Endothelial cell of umbilical vein (primary cell): ENCODE data around the gene SUPT7L. TPM values are rescaled to one million over a fixed set of nuclear protein-coding genes. Genes with fewer than 3 reads are reported as not detected.

ENCODE experiments used
- BruUV-seq: library from RNA; stranded (reverse); fragments of 400-500 nt; replicated peaks from 2 replicates; lab custom pipeline; 2021; lab: Mats Ljungman, UMichigan
- CTCF ChIA-PET: fragments of 300-600, 350-600 bp; sonication (Branson Sonifier 250); formaldehyde crosslinking; loops from one replicate; lab custom pipeline; 2021; ENCODE audit warnings: antibody characterized with exemption, inconsistent platforms; lab: Charles Lee
- POLR2A ChIA-PET: fragments of 300-600, 350-600 bp; sonication (Branson Sonifier 250); formaldehyde crosslinking; loops from one replicate; lab custom pipeline; 2021; ENCODE audit warnings: antibody characterized with exemption, inconsistent platforms; lab: Charles Lee
- DNase-seq: peaks from one replicate; pipeline ENCODE4 v3.0.0-alpha.2; 2011; ENCODE audit warnings: low read depth, low spot score
- FAIRE-seq: peaks from 2 replicates; lab custom pipeline; 2011; peaks lifted over from hg19 to GRCh38; lab: Jason Lieb, UNC
- H2AFZ ChIP-seq: 2 replicates; pipeline ENCODE4 v1.6.0; 2012; ENCODE audit warnings: low read depth, low read length, control low read depth, inconsistent platforms
- H3K27ac ChIP-seq: 2 replicates; pipeline ENCODE4 v1.5.1; 2011; ENCODE audit warnings: low read depth, mild to moderate bottlenecking, control low read depth, low read length, moderate library complexity; ENCODE audit not compliant: insufficient read depth
- H3K27me3 ChIP-seq, 2 experiments: 2 replicates each; pipeline versions ENCODE4 v1.6.0 to v1.6.1; 2011; ENCODE audit warnings: low read length in 2 of 2, mixed read lengths in 1 of 2; ENCODE audit not compliant: control insufficient read depth in 2 of 2, insufficient read depth in 2 of 2
- H3K36me3 ChIP-seq, 2 experiments: 2 replicates in 1 of 2; 3 replicates in 1 of 2; pipeline ENCODE4 v1.5.1; 2011; ENCODE audit warnings: low read length in 2 of 2, mild to moderate bottlenecking in 1 of 2, moderate library complexity in 1 of 2; ENCODE audit not compliant: control insufficient read depth in 2 of 2, insufficient read depth in 2 of 2; ENCODE audit errors: extremely low read depth in 1 of 2
- H3K4me1 ChIP-seq: 3 replicates; pipeline ENCODE4 v1.5.1; 2011; ENCODE audit warnings: mild to moderate bottlenecking, low read length; ENCODE audit not compliant: control insufficient read depth, insufficient read depth; ENCODE audit errors: extremely low read depth
- H3K4me2 ChIP-seq: 2 replicates; pipeline ENCODE4 v1.6.1; 2011; ENCODE audit warnings: low read length, control low read depth, mixed read lengths; ENCODE audit not compliant: insufficient read depth
- H3K4me3 ChIP-seq, 3 experiments: fragments of 200-600 bp in 1 of 3; sonication (generic), shearing (Covaris generic) in 1 of 3; replicated peaks in 1 of 3; 2 replicates each; pipeline ENCODE4 v1.5.1; 2011 to 2016; ENCODE audit warnings: control low read depth in 3 of 3, low read length in 3 of 3, mild to moderate bottlenecking in 2 of 3, inconsistent platforms in 1 of 3, low read depth in 1 of 3, moderate library complexity in 1 of 3; ENCODE audit not compliant: insufficient read depth in 1 of 3
- H3K79me2 ChIP-seq: 2 replicates; pipeline ENCODE4 v1.6.0; 2012; ENCODE audit warnings: low read length, inconsistent platforms; ENCODE audit not compliant: control insufficient read depth, insufficient read depth
- H3K9ac ChIP-seq: replicated peaks from 2 replicates; pipeline ENCODE3; 2011; ENCODE audit warnings: low read length, control low read depth; ENCODE audit not compliant: insufficient read depth; ENCODE audit errors: extremely low read depth
- H3K9me1 ChIP-seq: replicated peaks from 3 replicates; pipeline ENCODE4 v1.6.0; 2011; ENCODE audit warnings: mild to moderate bottlenecking, low read length; ENCODE audit not compliant: control insufficient read depth, insufficient read depth; ENCODE audit errors: extremely low read depth
- H3K9me3 ChIP-seq: replicated peaks from 2 replicates; pipeline ENCODE4 v1.5.1; 2012; ENCODE audit warnings: low read length, inconsistent platforms; ENCODE audit not compliant: control insufficient read depth, insufficient read depth
- H4K20me1 ChIP-seq: replicated peaks from 2 replicates; pipeline ENCODE3; 2011; ENCODE audit warnings: mild to moderate bottlenecking, low read length; ENCODE audit not compliant: control insufficient read depth, insufficient read depth; ENCODE audit errors: extremely low read depth
- EZH2 ChIP-seq: IDR thresholded peaks from 2 replicates; pipeline ENCODE4 v1.6.1; 2012; ENCODE audit warnings: borderline replicate concordance, low read depth, mild to moderate bottlenecking, moderate library complexity, low read length, inconsistent platforms; ENCODE audit not compliant: severe bottlenecking
- FOS ChIP-seq: IDR thresholded peaks from 2 replicates; pipeline ENCODE4 v1.6.1; 2011; ENCODE audit warnings: mild to moderate bottlenecking, low read length, moderate library complexity, borderline replicate concordance; ENCODE audit not compliant: insufficient read depth
- GATA2 ChIP-seq: IDR thresholded peaks from 2 replicates; pipeline ENCODE4 v1.7.0; 2011; ENCODE audit warnings: low read depth, mild to moderate bottlenecking, moderate library complexity, mixed read lengths, low read length; ENCODE audit not compliant: insufficient read length, insufficient read depth
- JUN ChIP-seq: IDR thresholded peaks from 2 replicates; pipeline ENCODE4 v1.6.1; 2011; ENCODE audit warnings: borderline replicate concordance, low read depth; ENCODE audit not compliant: insufficient read length, insufficient read depth
- MYC ChIP-seq: IDR thresholded peaks from one replicate; pipeline ENCODE4 v1.6.1; 2011; ENCODE audit warnings: mild to moderate bottlenecking, low read depth, low read length
- POLR2A ChIP-seq: IDR thresholded peaks from 2 replicates; pipeline ENCODE4 v1.6.1; 2012; ENCODE audit warnings: low read depth, mild to moderate bottlenecking, control low read depth, low read length
- POLR2AphosphoS5 ChIP-seq: IDR thresholded peaks from 2 replicates; pipeline ENCODE4 v1.6.1; 2012; ENCODE audit warnings: low read depth, mild to moderate bottlenecking, control low read depth, low read length, moderate library complexity; ENCODE audit not compliant: insufficient read depth
- dilution Hi-C: fragments of 300-500 bp; cut with MboI; formaldehyde crosslinking; loops from one replicate; pipeline ENCODE4 v1.15.0; 2019; ENCODE audit warnings: low sequenced_read_pairs; ENCODE audit not compliant: extremely low pct_ligation_motif_present
- intact Hi-C: fragments of 100-400 bp; cut with micrococcal nuclease; formaldehyde crosslinking; loops from one replicate; pipeline ENCODE4 v1.10.0; 2022
- polyA plus RNA-seq, 4 experiments: library from polyadenylated mRNA; depleted of rRNA in 3 of 4; stranded (reverse) in 3 of 4; unstranded in 1 of 4; fragments of >200 nt; gene quantifications; 2 replicates each; pipeline versions ENCODE4 v1.2.1 to v1.2.3, GENCODE V29; 2011 to 2012; ENCODE audit warnings: missing spikeins in 1 of 4
- total RNA-seq: library from RNA; stranded (reverse); gene quantifications from 2 replicates; pipeline ENCODE4 v1.2.3, GENCODE V29; 2021
- TF ChIP-seq, protein P1 (sequence below), 2 donors: IDR thresholded peaks; 1 replicate in 1 of 2; 2 replicates in 1 of 2; pipeline ENCODE4 v1.5.1; 2011; ENCODE audit warnings: low read length in 2 of 2, mild to moderate bottlenecking in 2 of 2, moderate library complexity in 2 of 2, control low read depth in 1 of 2, inconsistent platforms in 1 of 2, low read depth in 1 of 2; ENCODE audit not compliant: insufficient read depth in 1 of 2; ENCODE audit errors: extremely low read depth in 1 of 2
- TF ChIP-seq, protein P2 (sequence below): IDR thresholded peaks from 2 replicates; pipeline ENCODE4 v1.6.1; 2011; ENCODE audit not compliant: insufficient read depth, insufficient read length

The SUPT7L gene
- total and polyA plus RNA-seq, 2 donors (not counting 3 experiments of a cell fraction or from before 2014, with no cell fraction given) = 30.3 to 44.5 TPM

DNA sequence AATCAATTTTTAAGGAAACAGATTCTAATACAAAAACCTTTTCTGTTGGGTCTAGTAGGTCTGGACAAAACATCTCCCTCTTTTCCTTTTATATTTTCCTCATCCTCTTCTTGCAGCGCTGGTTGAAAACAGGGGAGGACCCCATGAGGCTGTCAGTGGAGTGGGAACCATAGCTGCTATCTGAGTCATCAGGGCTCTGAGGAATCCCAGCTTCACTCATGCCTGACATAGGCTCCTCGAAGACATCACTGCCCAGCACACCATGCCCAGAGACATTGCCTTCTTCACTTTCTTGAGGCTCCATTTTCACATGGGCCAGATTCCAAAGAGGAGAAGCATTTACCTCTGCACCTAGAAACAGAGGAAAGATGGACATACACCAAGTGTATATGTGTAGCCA is 10.0 kb downstream of the SUPT7L start:
- intact Hi-C loops (no loop called here), dilution Hi-C loops (no loop called here)
- Histone ChIP-seq H3K79me2 (no peaks in the 10 kb centered on the region), H3K27ac (no peak overlapping the region), H3K9me1 (no peaks in the 10 kb centered on the region), H4K20me1 (no peaks in the 10 kb centered on the region), H3K9ac (no peak overlapping the region), H2AFZ (no peak overlapping the region), H3K4me1 (peaks cover 9% of the 10 kb centered on the region), H3K4me3 (no peak overlapping the region), H3K27me3 (no peaks in the 10 kb centered on the region), H3K36me3 (peaks cover 29 to 34% of the 10 kb centered on the region in 2 experiments), H3K4me2 (no peak overlapping the region), H3K9me3 (no peaks in the 10 kb centered on the region)
- FAIRE-seq (no peak), DNase-seq (no peak)
- BruUV-seq = no TSS peak
- no peak for TF ChIP-seq JUN
- TF ChIP-seq EZH2 = no peak
- TF ChIP-seq MYC = no peak
- TF ChIP-seq POLR2AphosphoS5 = no peak
- TF ChIP-seq, protein P1, sequence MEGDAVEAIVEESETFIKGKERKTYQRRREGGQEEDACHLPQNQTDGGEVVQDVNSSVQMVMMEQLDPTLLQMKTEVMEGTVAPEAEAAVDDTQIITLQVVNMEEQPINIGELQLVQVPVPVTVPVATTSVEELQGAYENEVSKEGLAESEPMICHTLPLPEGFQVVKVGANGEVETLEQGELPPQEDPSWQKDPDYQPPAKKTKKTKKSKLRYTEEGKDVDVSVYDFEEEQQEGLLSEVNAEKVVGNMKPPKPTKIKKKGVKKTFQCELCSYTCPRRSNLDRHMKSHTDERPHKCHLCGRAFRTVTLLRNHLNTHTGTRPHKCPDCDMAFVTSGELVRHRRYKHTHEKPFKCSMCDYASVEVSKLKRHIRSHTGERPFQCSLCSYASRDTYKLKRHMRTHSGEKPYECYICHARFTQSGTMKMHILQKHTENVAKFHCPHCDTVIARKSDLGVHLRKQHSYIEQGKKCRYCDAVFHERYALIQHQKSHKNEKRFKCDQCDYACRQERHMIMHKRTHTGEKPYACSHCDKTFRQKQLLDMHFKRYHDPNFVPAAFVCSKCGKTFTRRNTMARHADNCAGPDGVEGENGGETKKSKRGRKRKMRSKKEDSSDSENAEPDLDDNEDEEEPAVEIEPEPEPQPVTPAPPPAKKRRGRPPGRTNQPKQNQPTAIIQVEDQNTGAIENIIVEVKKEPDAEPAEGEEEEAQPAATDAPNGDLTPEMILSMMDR (IDR thresholded peaks at IDR 0.05; ENCODE audit: extremely low read depth in 1 of 2, insufficient read depth in 1 of 2, low read depth in 1 of 2, low read length in 2 of 2) = no peak
- TF ChIP-seq FOS = no peak
- no peak for TF ChIP-seq GATA2
- TF ChIP-seq POLR2A = no peak
- TF ChIP-seq, protein P2, sequence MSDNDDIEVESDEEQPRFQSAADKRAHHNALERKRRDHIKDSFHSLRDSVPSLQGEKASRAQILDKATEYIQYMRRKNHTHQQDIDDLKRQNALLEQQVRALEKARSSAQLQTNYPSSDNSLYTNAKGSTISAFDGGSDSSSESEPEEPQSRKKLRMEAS = no peak
- ChIA-PET POLR2A (interaction anchor here (1.3 kb wide), 1 partner anchor 13 kb away, joined by 3 read pairs; no protein-coding TSS in a partner anchor), CTCF (interaction anchor here (3.3 kb wide), 1 partner anchor 30 kb away, joined by 18 read pairs; no protein-coding TSS in a partner anchor)
